HepG2 (cell line): ENCODE data around the gene ESX1.

ENCODE experiments used
- EHMT2 ChIP-seq: fragments of 200-600 bp; sonication (generic); IDR thresholded peaks from 2 replicates; pipeline ENCODE4 v1.7.0; 2017; ENCODE audit warnings: antibody characterized with exemption, low read depth, low read length, borderline replicate concordance
- HOXA5 ChIP-seq: sonication (generic); formaldehyde crosslinking; IDR thresholded peaks from 2 replicates; pipeline ENCODE4 v1.4.0; 2020; ENCODE audit warnings: missing genetic modification reagents
- NCOA1 ChIP-seq: sonication (generic); formaldehyde crosslinking; IDR thresholded peaks from 2 replicates; pipeline ENCODE4 v1.9.0; 2021; ENCODE audit warnings: missing genetic modification reagents
- POLR2A ChIP-seq, 2 experiments: IDR thresholded peaks; 2 replicates each; pipeline ENCODE4 v1.6.1; 2011; ENCODE audit warnings: low read depth in 2 of 2, low read length in 2 of 2, mild to moderate bottlenecking in 1 of 2, moderate library complexity in 1 of 2; ENCODE audit not compliant: insufficient read depth in 1 of 2
- ZC3H13 ChIP-seq: sonication (generic); formaldehyde crosslinking; IDR thresholded peaks from 2 replicates; pipeline ENCODE4 v1.8.1; 2023; ENCODE audit warnings: mild to moderate bottlenecking, missing genetic modification reagents, moderate library complexity
- TF ChIP-seq, protein P1 (sequence below): sonication (generic); formaldehyde crosslinking; IDR thresholded peaks from 2 replicates; pipeline ENCODE4 v1.5.0; 2020; ENCODE audit warnings: mild to moderate bottlenecking, missing genetic modification reagents, moderate library complexity

DNA sequence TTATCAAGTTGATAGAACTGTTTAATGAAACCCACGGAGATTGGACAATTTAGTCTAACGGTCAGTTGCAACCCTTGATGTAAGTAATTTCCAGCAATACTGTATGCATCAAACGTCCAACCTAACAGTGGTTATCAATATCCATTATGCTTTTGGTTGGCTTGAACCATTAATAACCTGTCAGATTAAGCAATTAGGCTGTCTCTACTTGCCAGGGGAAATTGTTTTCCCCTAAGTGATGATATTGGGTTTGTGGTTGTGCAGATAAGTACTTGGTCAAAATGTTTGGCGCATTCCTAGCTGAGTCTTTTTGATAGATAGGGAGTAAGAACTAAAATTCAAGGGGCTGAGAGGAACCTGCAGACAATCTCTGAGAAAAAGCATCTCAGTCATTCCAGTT lies 30.5 kb upstream of the ESX1 start:
- TF ChIP-seq EHMT2, result no peak
- TF ChIP-seq NCOA1 (CRISPR knock-in tag), result no peak
- no peak for TF ChIP-seq HOXA5 (CRISPR knock-in tag)
- no peak for TF ChIP-seq ZC3H13 (CRISPR knock-in tag)
- TF ChIP-seq, protein P1, sequence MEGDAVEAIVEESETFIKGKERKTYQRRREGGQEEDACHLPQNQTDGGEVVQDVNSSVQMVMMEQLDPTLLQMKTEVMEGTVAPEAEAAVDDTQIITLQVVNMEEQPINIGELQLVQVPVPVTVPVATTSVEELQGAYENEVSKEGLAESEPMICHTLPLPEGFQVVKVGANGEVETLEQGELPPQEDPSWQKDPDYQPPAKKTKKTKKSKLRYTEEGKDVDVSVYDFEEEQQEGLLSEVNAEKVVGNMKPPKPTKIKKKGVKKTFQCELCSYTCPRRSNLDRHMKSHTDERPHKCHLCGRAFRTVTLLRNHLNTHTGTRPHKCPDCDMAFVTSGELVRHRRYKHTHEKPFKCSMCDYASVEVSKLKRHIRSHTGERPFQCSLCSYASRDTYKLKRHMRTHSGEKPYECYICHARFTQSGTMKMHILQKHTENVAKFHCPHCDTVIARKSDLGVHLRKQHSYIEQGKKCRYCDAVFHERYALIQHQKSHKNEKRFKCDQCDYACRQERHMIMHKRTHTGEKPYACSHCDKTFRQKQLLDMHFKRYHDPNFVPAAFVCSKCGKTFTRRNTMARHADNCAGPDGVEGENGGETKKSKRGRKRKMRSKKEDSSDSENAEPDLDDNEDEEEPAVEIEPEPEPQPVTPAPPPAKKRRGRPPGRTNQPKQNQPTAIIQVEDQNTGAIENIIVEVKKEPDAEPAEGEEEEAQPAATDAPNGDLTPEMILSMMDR (CRISPR knock-in tag), result no peak
- no peak for TF ChIP-seq POLR2A (IDR thresholded peaks at IDR 0.05; ENCODE audit: insufficient read depth in 1 of 2, low read depth in 2 of 2, low read length in 2 of 2)
